ENCODE measurements around the gene SP6. TPM values are rescaled to one million over a fixed set of nuclear protein-coding genes. Genes with fewer than 3 reads are reported as not detected.

Gene SP6
- total RNA-seq, 1 experiment from 2014 or later, result 3.1 TPM

- Histone ChIP-seq H4K20me1 (ENCODE audit: low read length) (peaks cover 20% of the 10 kb centered on the region), H3K79me2 (ENCODE audit: low read length) (no peaks in the 10 kb centered on the region), H3K4me1 (ENCODE audit: insufficient read depth, low read length) (peaks cover 23% of the 10 kb centered on the region), H3K27ac (ENCODE audit: low read length) (no peak overlapping the region), H3K27me3 (ENCODE audit: low read length) (no peaks in the 10 kb centered on the region), H3F3A (ENCODE audit: low read length, unreplicated experiment) (no peaks in the 10 kb centered on the region), H3K4me3 (ENCODE audit: low read length) (no peak overlapping the region), H3K9ac (ENCODE audit: low read length) (no peak overlapping the region), H2AFZ (ENCODE audit: low read length) (no peak overlapping the region), H3K36me3 (ENCODE audit: low read depth, low read length) (peaks cover 32% of the 10 kb centered on the region), H3K9me3 (ENCODE audit: low read length) (no peaks in the 10 kb centered on the region), H3K4me2 (ENCODE audit: low read length) (no peak overlapping the region), H3K9me2 (replicated peaks; ENCODE audit: low read length) (no peaks in the 10 kb centered on the region)
- POLR2A ChIA-PET (ENCODE audit: unreplicated experiment), result no interaction called here
- TF ChIP-seq EZH2 (IDR thresholded peaks at IDR 0.05; ENCODE audit: low read length, unreplicated experiment) (no peak), EZH2phosphoT487 (IDR thresholded peaks at IDR 0.05; ENCODE audit: borderline replicate concordance, low read length) (no peak)
- TF ChIP-seq, protein P1, sequence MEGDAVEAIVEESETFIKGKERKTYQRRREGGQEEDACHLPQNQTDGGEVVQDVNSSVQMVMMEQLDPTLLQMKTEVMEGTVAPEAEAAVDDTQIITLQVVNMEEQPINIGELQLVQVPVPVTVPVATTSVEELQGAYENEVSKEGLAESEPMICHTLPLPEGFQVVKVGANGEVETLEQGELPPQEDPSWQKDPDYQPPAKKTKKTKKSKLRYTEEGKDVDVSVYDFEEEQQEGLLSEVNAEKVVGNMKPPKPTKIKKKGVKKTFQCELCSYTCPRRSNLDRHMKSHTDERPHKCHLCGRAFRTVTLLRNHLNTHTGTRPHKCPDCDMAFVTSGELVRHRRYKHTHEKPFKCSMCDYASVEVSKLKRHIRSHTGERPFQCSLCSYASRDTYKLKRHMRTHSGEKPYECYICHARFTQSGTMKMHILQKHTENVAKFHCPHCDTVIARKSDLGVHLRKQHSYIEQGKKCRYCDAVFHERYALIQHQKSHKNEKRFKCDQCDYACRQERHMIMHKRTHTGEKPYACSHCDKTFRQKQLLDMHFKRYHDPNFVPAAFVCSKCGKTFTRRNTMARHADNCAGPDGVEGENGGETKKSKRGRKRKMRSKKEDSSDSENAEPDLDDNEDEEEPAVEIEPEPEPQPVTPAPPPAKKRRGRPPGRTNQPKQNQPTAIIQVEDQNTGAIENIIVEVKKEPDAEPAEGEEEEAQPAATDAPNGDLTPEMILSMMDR (conservative IDR thresholded peaks at IDR 0.05; ENCODE audit: low read depth, low read length), result no peak
- CTCF ChIA-PET, result no interaction called here
- DNase-seq, result no peak
- ATAC-seq, result no peak
- intact Hi-C loops (cut with micrococcal nuclease), result no loop called here
- no TSS peak for BruUV-seq (replicated peaks)
Measured at GRCh38 chr17:47813512-47814031, 37.4 kb downstream of the SP6 start.

DNA sequence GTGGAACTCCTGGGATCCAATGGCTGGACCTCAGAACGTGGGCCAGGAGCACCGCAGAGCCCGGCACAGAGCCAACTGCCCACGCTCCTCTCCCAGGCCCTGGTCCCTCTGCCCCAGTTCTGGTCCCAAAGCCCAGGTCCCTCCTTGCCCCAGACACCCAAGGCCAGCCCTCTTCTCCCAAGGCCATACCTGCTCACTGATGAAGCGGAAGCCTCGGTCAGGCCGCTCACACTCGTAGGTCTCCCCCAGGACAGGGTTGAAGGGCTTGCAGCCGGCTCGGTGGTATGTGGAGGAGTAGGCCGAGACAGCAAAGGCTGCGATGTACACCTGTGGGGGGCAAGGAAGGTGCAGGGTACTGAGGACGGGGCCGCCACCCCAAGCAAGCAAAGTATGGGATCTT lies 37.9 kb downstream of the SP6 start:
- CTCF ChIA-PET, result no interaction called here

More for the DNA sequence above, 37.9 kb downstream of the SP6 start:
- TF ChIP-seq EZH2 (IDR thresholded peaks at IDR 0.05; ENCODE audit: low read length, unreplicated experiment), result no peak
- TF ChIP-seq, protein P1 (conservative IDR thresholded peaks at IDR 0.05; ENCODE audit: low read depth, low read length), result no peak
- no peak for TF ChIP-seq EZH2phosphoT487 (IDR thresholded peaks at IDR 0.05; ENCODE audit: borderline replicate concordance, low read length)
- H3K27ac ChIP-seq (ENCODE audit: low read length), result no peak overlapping the region
- peaks cover 20% of the 10 kb centered on the region for H4K20me1 ChIP-seq (ENCODE audit: low read length)
- H3K9me2 ChIP-seq (replicated peaks; ENCODE audit: low read length), result no peaks in the 10 kb centered on the region
- ATAC-seq (no peak), DNase-seq (no peak)
- H3K4me1 ChIP-seq (ENCODE audit: insufficient read depth, low read length), result peaks cover 23% of the 10 kb centered on the region
- H3K9ac ChIP-seq (ENCODE audit: low read length), result no peak overlapping the region
- POLR2A ChIA-PET (ENCODE audit: unreplicated experiment), result no interaction called here
- no TSS peak for BruUV-seq (replicated peaks)
- H2AFZ ChIP-seq (ENCODE audit: low read length), result no peak overlapping the region
- H3K36me3 ChIP-seq (ENCODE audit: low read depth, low read length), result peaks cover 34% of the 10 kb centered on the region
- H3K27me3 ChIP-seq (ENCODE audit: low read length), result no peaks in the 10 kb centered on the region
- intact Hi-C loops (cut with micrococcal nuclease), result no loop called here
- no peaks in the 10 kb centered on the region for H3K79me2 ChIP-seq (ENCODE audit: low read length)
- no peaks in the 10 kb centered on the region for H3K9me3 ChIP-seq (ENCODE audit: low read length)
- no peak overlapping the region for H3K4me3 ChIP-seq (ENCODE audit: low read length)
- no peak overlapping the region for H3K4me2 ChIP-seq (ENCODE audit: low read length)
- H3F3A ChIP-seq (ENCODE audit: low read length, unreplicated experiment), result no peaks in the 10 kb centered on the region

All from PC-3 (cell line).